SK-MEL-5 (cell line): ENCODE results near the gene ZBTB43. TPM values are rescaled to one million over a fixed set of nuclear protein-coding genes. Genes with fewer than 3 reads are reported as not detected.
A peak's percentile ranks its signal among the peaks of the same experiment; 100 is the strongest.
"Not testable (repeated sequence)": the region's sequence is repeated elsewhere in the genome, so short reads cannot be mapped to it uniquely, and the experiment has no call there.

Experiments used
- DNase-seq: peaks from one replicate; pipeline ENCODE4 v3.0.0-alpha.2; 2016; ENCODE audit warnings: low read depth, low spot score
- in situ Hi-C: cut with HindIII; loops from 2 replicates; pipeline ENCODE4 v1.10.0; 2016; ENCODE audit warnings: low sequenced_read_pairs, high pct_unique_total_duplicates, low pct_unique_long_range_greater_than_20kb
- total RNA-seq: library from RNA; depleted of rRNA; stranded (reverse); fragments of >200 nt; shearing (Covaris generic); gene quantifications from 2 replicates; pipeline ENCODE4 v1.2.3, GENCODE V29; 2014

The ZBTB43 gene
- total RNA-seq, 1 experiment from 2014 or later: 68.4 TPM

GRCh38 chr9:126814091-126814490, 9.3 kb downstream of the ZBTB43 start:
- in situ Hi-C loops: no loop called here
- no peak for DNase-seq

- in situ Hi-C loops: not testable (repeated sequence)
Measured at GRCh38 chr9:126817615-126818014, 12.8 kb downstream of the ZBTB43 start.

GRCh38 chr9:126818482-126818881, 13.6 kb downstream of the ZBTB43 start:
- in situ Hi-C loops: no loop called here
- no peak for DNase-seq

More at GRCh38 chr9:126817615-126818014, 12.8 kb downstream of the ZBTB43 start:
- not testable (repeated sequence) for DNase-seq

GRCh38 chr9:126819482-126819881, 14.6 kb downstream of the ZBTB43 start:
- in situ Hi-C loops: no loop called here
- no peak for DNase-seq

- in situ Hi-C loops: no loop called here
- peak; percentile 8 for DNase-seq
Measured at GRCh38 chr9:126822278-126822677, 17.4 kb downstream of the ZBTB43 start.

- no peak for DNase-seq
Measured at GRCh38 chr9:126822873-126823272, 18.0 kb downstream of the ZBTB43 start.

GRCh38 chr9:126824052-126824451, 19.2 kb downstream of the ZBTB43 start:
- not testable (repeated sequence) for DNase-seq

More at GRCh38 chr9:126822873-126823272, 18.0 kb downstream of the ZBTB43 start:
- in situ Hi-C loops: no loop called here

GRCh38 chr9:126827227-126827626, 22.4 kb downstream of the ZBTB43 start:
- DNase-seq: no peak
- in situ Hi-C loops: no loop called here

More at GRCh38 chr9:126824052-126824451, 19.2 kb downstream of the ZBTB43 start:
- in situ Hi-C loops: not testable (repeated sequence)

GRCh38 chr9:126829035-126829434, 24.2 kb downstream of the ZBTB43 start:
- in situ Hi-C loops: no loop called here
- no peak for DNase-seq

- in situ Hi-C loops: no loop called here
- no peak for DNase-seq
Measured at GRCh38 chr9:126830827-126831226, 26.0 kb downstream of the ZBTB43 start.

GRCh38 chr9:126832440-126832839, 27.6 kb downstream of the ZBTB43 start:
- in situ Hi-C loops: no loop called here
- no peak for DNase-seq

- in situ Hi-C loops: no loop called here
- no peak for DNase-seq
Measured at GRCh38 chr9:126833020-126833419, 28.2 kb downstream of the ZBTB43 start.

- no peak for DNase-seq
- in situ Hi-C loops: no loop called here
Measured at GRCh38 chr9:126833710-126834345, 29.0 kb downstream of the ZBTB43 start.

GRCh38 chr9:126834672-126835071, 29.8 kb downstream of the ZBTB43 start:
- in situ Hi-C loops: no loop called here
- DNase-seq: no peak

GRCh38 chr9:126836216-126836615, 31.4 kb downstream of the ZBTB43 start:
- DNase-seq: no peak
- in situ Hi-C loops: no loop called here

GRCh38 chr9:126838055-126838811, 33.4 kb downstream of the ZBTB43 start:
- in situ Hi-C loops: no loop called here
- no peak for DNase-seq

- no peak for DNase-seq
- in situ Hi-C loops: no loop called here
Measured at GRCh38 chr9:126838895-126839294, 34.1 kb downstream of the ZBTB43 start.

GRCh38 chr9:126839301-126839700, 34.5 kb downstream of the ZBTB43 start:
- in situ Hi-C loops: no loop called here
- no peak for DNase-seq
